Astrocyte (in vitro differentiated cells and primary cell): ENCODE data around the gene CELF1. TPM values are rescaled to one million over a fixed set of nuclear protein-coding genes. Genes with fewer than 3 reads are reported as not detected.

ENCODE experiments used
- DNase-seq: peaks from one replicate; pipeline ENCODE4 v3.0.0-alpha.2; 2010; ENCODE audit warnings: low read depth
- FAIRE-seq: peaks from 2 replicates; lab custom pipeline; 2011; peaks lifted over from hg19 to GRCh38; lab: Jason Lieb, UNC
- H2AFZ ChIP-seq: 2 replicates; pipeline ENCODE4 v1.6.0; 2012; ENCODE audit warnings: low read depth, low read length, inconsistent platforms
- H3K27ac ChIP-seq: 2 replicates; pipeline ENCODE4 v1.5.1; 2011; ENCODE audit warnings: low read depth, low read length, inconsistent platforms
- H3K27me3 ChIP-seq: 2 replicates; pipeline ENCODE4 v1.6.0; 2011; ENCODE audit warnings: low read length, inconsistent platforms; ENCODE audit not compliant: insufficient read depth
- H3K36me3 ChIP-seq: 2 replicates; pipeline ENCODE4 v1.5.1; 2011; ENCODE audit warnings: low read length, inconsistent platforms; ENCODE audit not compliant: insufficient read depth
- H3K4me1 ChIP-seq: 2 replicates; pipeline ENCODE4 v1.5.1; 2011; ENCODE audit warnings: low read length, inconsistent platforms; ENCODE audit not compliant: insufficient read depth
- H3K4me2 ChIP-seq: 2 replicates; pipeline ENCODE4 v1.6.0; 2012; ENCODE audit warnings: low read length, inconsistent platforms
- H3K4me3 ChIP-seq: 2 replicates; pipeline ENCODE4 v1.5.1; 2011; ENCODE audit warnings: low read depth, mild to moderate bottlenecking, low read length, inconsistent platforms; ENCODE audit not compliant: insufficient read depth
- H3K79me2 ChIP-seq: 2 replicates; pipeline ENCODE4 v1.6.0; 2012; ENCODE audit warnings: mild to moderate bottlenecking, low read length, inconsistent platforms; ENCODE audit not compliant: insufficient read depth
- H3K9ac ChIP-seq: 2 replicates; pipeline ENCODE4 v1.6.0; 2012; ENCODE audit warnings: mild to moderate bottlenecking, low read length, inconsistent platforms
- H3K9me3 ChIP-seq: 2 replicates; pipeline ENCODE4 v1.5.1; 2012; ENCODE audit warnings: low read depth, mild to moderate bottlenecking, low read length, inconsistent platforms; ENCODE audit not compliant: insufficient read depth
- H4K20me1 ChIP-seq: 2 replicates; pipeline ENCODE4 v1.6.0; 2012; ENCODE audit warnings: low read length, inconsistent platforms; ENCODE audit not compliant: insufficient read depth
- H3K27ac Mint-ChIP-seq: one replicate; pipeline ENCODE4 v1.8.0; 2021; ENCODE audit warnings: mild to moderate bottlenecking, mixed read lengths; ENCODE audit not compliant: unreplicated experiment
- H3K27me3 Mint-ChIP-seq: one replicate; pipeline ENCODE4 v1.8.0; 2021; ENCODE audit warnings: low read depth, mixed read lengths; ENCODE audit not compliant: unreplicated experiment
- H3K36me3 Mint-ChIP-seq: one replicate; pipeline ENCODE4 v1.8.0; 2021; ENCODE audit warnings: low read depth, mixed read lengths; ENCODE audit not compliant: unreplicated experiment
- H3K4me1 Mint-ChIP-seq: one replicate; pipeline ENCODE4 v1.8.0; 2021; ENCODE audit warnings: low read depth, mixed read lengths; ENCODE audit not compliant: unreplicated experiment
- H3K4me3 Mint-ChIP-seq: one replicate; pipeline ENCODE4 v1.8.0; 2021; ENCODE audit warnings: mild to moderate bottlenecking, moderate library complexity, mixed read lengths; ENCODE audit not compliant: unreplicated experiment
- H3K9me3 Mint-ChIP-seq: one replicate; pipeline ENCODE4 v1.8.0; 2021; ENCODE audit warnings: mild to moderate bottlenecking, mixed read lengths; ENCODE audit not compliant: unreplicated experiment
- EZH2 ChIP-seq: IDR thresholded peaks from 2 replicates; pipeline ENCODE4 v1.6.1; 2012; ENCODE audit warnings: mild to moderate bottlenecking, low read length, inconsistent platforms; ENCODE audit not compliant: insufficient read depth
- total RNA-seq: library from RNA; stranded (reverse); gene quantifications from 2 replicates; pipeline ENCODE4 v1.2.1, GENCODE V29; 2021
- TF ChIP-seq, protein P1 (sequence below): IDR thresholded peaks from 2 replicates; pipeline ENCODE4 v1.5.1; 2011; ENCODE audit warnings: low read depth, mild to moderate bottlenecking, inconsistent platforms, low read length, moderate library complexity; ENCODE audit not compliant: insufficient read depth

Gene CELF1
- total RNA-seq, 1 donor from 2014 or later, result 101 TPM

GRCh38 chr11:47426062-47426956 lies 126.6 kb downstream of the CELF1 start, which contains the start of gene PSMC3:
PSMC3 (minus strand) TSS chr11:47426439; CDS start chr11:47426279, 160 bp downstream.
- H3K36me3 ChIP-seq, result peaks cover 11% of the 10 kb centered on the region
- H3K27me3 ChIP-seq, result no peaks in the 10 kb centered on the region
- H3K9me3 ChIP-seq, result no peaks in the 10 kb centered on the region
- peak within 1 kb of the TSS; percentile 97 for H3K4me2 ChIP-seq
- H3K9ac ChIP-seq, result peak within 1 kb of the TSS; percentile 99
- H3K4me3 ChIP-seq, result peak within 1 kb of the TSS; percentile 93
- H3K27me3 Mint-ChIP-seq, result no peaks in the 10 kb centered on the region
- no peak for TF ChIP-seq EZH2
- TF ChIP-seq, protein P1, sequence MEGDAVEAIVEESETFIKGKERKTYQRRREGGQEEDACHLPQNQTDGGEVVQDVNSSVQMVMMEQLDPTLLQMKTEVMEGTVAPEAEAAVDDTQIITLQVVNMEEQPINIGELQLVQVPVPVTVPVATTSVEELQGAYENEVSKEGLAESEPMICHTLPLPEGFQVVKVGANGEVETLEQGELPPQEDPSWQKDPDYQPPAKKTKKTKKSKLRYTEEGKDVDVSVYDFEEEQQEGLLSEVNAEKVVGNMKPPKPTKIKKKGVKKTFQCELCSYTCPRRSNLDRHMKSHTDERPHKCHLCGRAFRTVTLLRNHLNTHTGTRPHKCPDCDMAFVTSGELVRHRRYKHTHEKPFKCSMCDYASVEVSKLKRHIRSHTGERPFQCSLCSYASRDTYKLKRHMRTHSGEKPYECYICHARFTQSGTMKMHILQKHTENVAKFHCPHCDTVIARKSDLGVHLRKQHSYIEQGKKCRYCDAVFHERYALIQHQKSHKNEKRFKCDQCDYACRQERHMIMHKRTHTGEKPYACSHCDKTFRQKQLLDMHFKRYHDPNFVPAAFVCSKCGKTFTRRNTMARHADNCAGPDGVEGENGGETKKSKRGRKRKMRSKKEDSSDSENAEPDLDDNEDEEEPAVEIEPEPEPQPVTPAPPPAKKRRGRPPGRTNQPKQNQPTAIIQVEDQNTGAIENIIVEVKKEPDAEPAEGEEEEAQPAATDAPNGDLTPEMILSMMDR, result no peak
- DNase-seq (peak; percentile 82), FAIRE-seq (no peak)
- H3K9me3 Mint-ChIP-seq, result no peaks in the 10 kb centered on the region
- H4K20me1 ChIP-seq, result peaks cover 11% of the 10 kb centered on the region
- peaks cover 5% of the 10 kb centered on the region for H3K36me3 Mint-ChIP-seq
- H3K4me1 Mint-ChIP-seq, result peaks cover 20% of the 10 kb centered on the region
- H3K4me3 Mint-ChIP-seq, result peak within 1 kb of the TSS; percentile 100
- peaks cover 12% of the 10 kb centered on the region for H3K4me1 ChIP-seq
- H3K27ac Mint-ChIP-seq, result peak within 1 kb of the TSS; percentile 99
- peak within 1 kb of the TSS; percentile 90 for H2AFZ ChIP-seq
- H3K79me2 ChIP-seq, result peaks cover 39% of the 10 kb centered on the region
- H3K27ac ChIP-seq, result peak within 1 kb of the TSS; percentile 99

DNA sequence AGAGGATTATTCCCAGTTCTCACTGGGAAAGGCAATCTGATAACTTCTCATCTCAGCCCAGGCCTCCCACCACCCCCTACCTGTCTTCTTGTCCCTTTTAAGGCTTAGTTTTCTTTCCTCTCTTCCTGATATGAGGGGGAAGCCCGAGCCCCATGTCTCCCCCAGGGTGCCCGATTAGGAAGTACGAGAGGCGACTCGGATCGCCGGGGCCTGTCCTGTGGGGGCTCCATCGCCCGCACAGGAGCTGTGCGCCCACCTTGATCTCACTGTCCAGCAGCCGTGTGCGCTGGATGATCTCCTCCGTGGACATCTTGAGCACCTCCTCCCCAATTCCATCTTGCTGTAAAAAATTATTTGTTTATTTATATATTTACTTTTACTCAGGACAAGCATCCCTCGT lies 127.3 kb downstream of the CELF1 start:
- H2AFZ ChIP-seq, result peak overlapping the region; percentile 90
- FAIRE-seq, result no peak

More for the DNA sequence above, 127.3 kb downstream of the CELF1 start:
- Mint-ChIP-seq H3K4me3 (peak overlapping the region; percentile 100), H3K27ac (peak overlapping the region; percentile 99), H3K9me3 (no peaks in the 10 kb centered on the region), H3K27me3 (no peaks in the 10 kb centered on the region), H3K36me3 (peaks cover 5% of the 10 kb centered on the region), H3K4me1 (peaks cover 20% of the 10 kb centered on the region)
- no peaks in the 10 kb centered on the region for H3K27me3 ChIP-seq
- peak overlapping the region; percentile 93 for H3K4me3 ChIP-seq
- H3K79me2 ChIP-seq, result peaks cover 41% of the 10 kb centered on the region
- TF ChIP-seq, protein P1, result no peak
- TF ChIP-seq EZH2, result no peak
- H4K20me1 ChIP-seq, result peaks cover 11% of the 10 kb centered on the region
- peak overlapping the region; percentile 99 for H3K9ac ChIP-seq
- H3K9me3 ChIP-seq, result no peaks in the 10 kb centered on the region
- H3K36me3 ChIP-seq, result peaks cover 12% of the 10 kb centered on the region
- no peak for DNase-seq
- peaks cover 12% of the 10 kb centered on the region for H3K4me1 ChIP-seq
- peak overlapping the region; percentile 99 for H3K27ac ChIP-seq
- peak overlapping the region; percentile 97 for H3K4me2 ChIP-seq
